Endothelial cell of umbilical vein (primary cell): ENCODE data around the gene ATXN7.

Experiments
- EZH2 ChIP-seq: IDR thresholded peaks from 2 replicates; pipeline ENCODE4 v1.6.1; 2012; ENCODE audit warnings: borderline replicate concordance, low read depth, mild to moderate bottlenecking, moderate library complexity, low read length, inconsistent platforms; ENCODE audit not compliant: severe bottlenecking
- FOS ChIP-seq: IDR thresholded peaks from 2 replicates; pipeline ENCODE4 v1.6.1; 2011; ENCODE audit warnings: mild to moderate bottlenecking, low read length, moderate library complexity, borderline replicate concordance; ENCODE audit not compliant: insufficient read depth
- GATA2 ChIP-seq: IDR thresholded peaks from 2 replicates; pipeline ENCODE4 v1.7.0; 2011; ENCODE audit warnings: low read depth, mild to moderate bottlenecking, moderate library complexity, mixed read lengths, low read length; ENCODE audit not compliant: insufficient read length, insufficient read depth
- JUN ChIP-seq: IDR thresholded peaks from 2 replicates; pipeline ENCODE4 v1.6.1; 2011; ENCODE audit warnings: borderline replicate concordance, low read depth; ENCODE audit not compliant: insufficient read length, insufficient read depth
- MYC ChIP-seq: IDR thresholded peaks from one replicate; pipeline ENCODE4 v1.6.1; 2011; ENCODE audit warnings: mild to moderate bottlenecking, low read depth, low read length
- POLR2A ChIP-seq: IDR thresholded peaks from 2 replicates; pipeline ENCODE4 v1.6.1; 2012; ENCODE audit warnings: low read depth, mild to moderate bottlenecking, control low read depth, low read length
- POLR2AphosphoS5 ChIP-seq: IDR thresholded peaks from 2 replicates; pipeline ENCODE4 v1.6.1; 2012; ENCODE audit warnings: low read depth, mild to moderate bottlenecking, control low read depth, low read length, moderate library complexity; ENCODE audit not compliant: insufficient read depth
- TF ChIP-seq, protein P1 (sequence below), 2 donors: IDR thresholded peaks; 1 replicate in 1 of 2; 2 replicates in 1 of 2; pipeline ENCODE4 v1.5.1; 2011; ENCODE audit warnings: low read length in 2 of 2, mild to moderate bottlenecking in 2 of 2, moderate library complexity in 2 of 2, control low read depth in 1 of 2, inconsistent platforms in 1 of 2, low read depth in 1 of 2; ENCODE audit not compliant: insufficient read depth in 1 of 2; ENCODE audit errors: extremely low read depth in 1 of 2
- TF ChIP-seq, protein P2 (sequence below): IDR thresholded peaks from 2 replicates; pipeline ENCODE4 v1.6.1; 2011; ENCODE audit not compliant: insufficient read depth, insufficient read length

DNA sequence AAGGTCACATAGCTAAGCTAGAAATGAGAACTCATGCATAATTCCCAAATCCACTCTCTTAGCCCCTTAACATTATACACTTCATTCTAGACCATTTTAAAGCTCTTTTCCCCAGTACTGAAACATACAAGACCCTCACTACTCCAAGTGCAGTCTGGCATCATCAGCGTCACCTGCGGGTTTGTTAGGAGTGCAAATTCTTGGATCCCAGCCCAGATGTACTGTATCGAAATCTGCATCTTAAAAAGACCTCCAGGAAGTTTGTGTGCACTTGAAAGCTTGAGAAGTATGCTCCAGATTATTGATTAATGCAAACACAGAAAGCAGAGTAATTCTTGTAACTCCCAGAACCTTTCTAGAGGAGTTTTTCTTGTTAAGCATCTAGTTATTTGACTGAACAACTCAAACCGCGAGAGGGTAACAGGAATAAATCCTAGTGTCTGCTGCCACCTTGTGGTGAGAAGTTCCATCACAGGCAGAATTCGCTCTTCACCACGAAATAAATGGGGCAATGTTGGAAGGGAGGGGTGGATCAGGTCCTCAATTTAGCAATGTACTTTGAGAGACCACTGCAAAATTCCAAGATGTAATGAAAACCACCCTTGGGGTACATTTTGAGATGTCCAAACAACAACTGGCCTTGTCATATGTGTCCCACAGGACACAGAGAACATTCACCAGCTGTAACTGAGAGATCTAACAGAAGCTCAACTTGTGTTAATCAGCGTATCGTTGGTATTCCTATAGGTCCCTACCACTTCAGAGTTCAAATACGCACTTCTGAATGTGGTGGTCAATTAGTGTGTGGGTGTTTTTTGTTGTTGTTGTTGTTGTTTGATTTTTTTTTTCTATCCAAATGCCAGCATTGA is 45.2 kb upstream of the ATXN7 start:
- TF ChIP-seq MYC, result no peak
- no peak for TF ChIP-seq POLR2A
- TF ChIP-seq, protein P1, sequence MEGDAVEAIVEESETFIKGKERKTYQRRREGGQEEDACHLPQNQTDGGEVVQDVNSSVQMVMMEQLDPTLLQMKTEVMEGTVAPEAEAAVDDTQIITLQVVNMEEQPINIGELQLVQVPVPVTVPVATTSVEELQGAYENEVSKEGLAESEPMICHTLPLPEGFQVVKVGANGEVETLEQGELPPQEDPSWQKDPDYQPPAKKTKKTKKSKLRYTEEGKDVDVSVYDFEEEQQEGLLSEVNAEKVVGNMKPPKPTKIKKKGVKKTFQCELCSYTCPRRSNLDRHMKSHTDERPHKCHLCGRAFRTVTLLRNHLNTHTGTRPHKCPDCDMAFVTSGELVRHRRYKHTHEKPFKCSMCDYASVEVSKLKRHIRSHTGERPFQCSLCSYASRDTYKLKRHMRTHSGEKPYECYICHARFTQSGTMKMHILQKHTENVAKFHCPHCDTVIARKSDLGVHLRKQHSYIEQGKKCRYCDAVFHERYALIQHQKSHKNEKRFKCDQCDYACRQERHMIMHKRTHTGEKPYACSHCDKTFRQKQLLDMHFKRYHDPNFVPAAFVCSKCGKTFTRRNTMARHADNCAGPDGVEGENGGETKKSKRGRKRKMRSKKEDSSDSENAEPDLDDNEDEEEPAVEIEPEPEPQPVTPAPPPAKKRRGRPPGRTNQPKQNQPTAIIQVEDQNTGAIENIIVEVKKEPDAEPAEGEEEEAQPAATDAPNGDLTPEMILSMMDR (IDR thresholded peaks at IDR 0.05; ENCODE audit: extremely low read depth in 1 of 2, insufficient read depth in 1 of 2, low read depth in 1 of 2, low read length in 2 of 2), result peak; percentile 63 to 75
- TF ChIP-seq FOS, result no peak
- TF ChIP-seq, protein P2, sequence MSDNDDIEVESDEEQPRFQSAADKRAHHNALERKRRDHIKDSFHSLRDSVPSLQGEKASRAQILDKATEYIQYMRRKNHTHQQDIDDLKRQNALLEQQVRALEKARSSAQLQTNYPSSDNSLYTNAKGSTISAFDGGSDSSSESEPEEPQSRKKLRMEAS, result no peak
- no peak for TF ChIP-seq POLR2AphosphoS5
- no peak for TF ChIP-seq GATA2
- TF ChIP-seq EZH2, result no peak
- TF ChIP-seq JUN, result no peak
